Measurements from ENCODE around the gene CSNK1G2. TPM values are rescaled to one million over a fixed set of nuclear protein-coding genes. Genes with fewer than 3 reads are reported as not detected.

Gene CSNK1G2
- total RNA-seq, 4 donors from 2014 or later, result 47.2 to 67.6 (median 60.8) TPM

GRCh38 chr19:1904860-1905109 is 36.2 kb upstream of the CSNK1G2 start:
- H3K27me3 ChIP-seq, result no peaks in the 10 kb centered on the region
- no peaks in the 10 kb centered on the region for H3K36me3 ChIP-seq
- H3K9me3 ChIP-seq, result no peaks in the 10 kb centered on the region
- no peak overlapping the region for H3K4me3 ChIP-seq (replicated peaks in 1 of 3)
- H3K27ac ChIP-seq, result peak overlapping the region; percentile 95 to 99 (median 98)
- peaks cover 26 to 51% of the 10 kb centered on the region in 2 donors for H3K4me1 ChIP-seq
- intact Hi-C loops (cut with DNase I), result no loop called here
- WGBS, 2 donors, result 18 to 54% methylated on average over 5 to 8 of the region's 8 CpGs
- no peak for DNase-seq
- no peak for TF ChIP-seq CTCF (IDR thresholded peaks at IDR 0.05)
- no peak for TF ChIP-seq POLR2A (IDR thresholded peaks at IDR 0.05)

- WGBS, 2 donors, result 4 to 5% methylated on average over 18 to 20 of the region's 92 CpGs
- Histone ChIP-seq H3K27me3 (no peaks in the 10 kb centered on the region), H3K27ac (peak within 1 kb of the TSS; percentile 95 to 99 (median 98)), H3K36me3 (no peaks in the 10 kb centered on the region), H3K9me3 (no peaks in the 10 kb centered on the region), H3K4me3 (replicated peaks in 1 of 3) (peak within 1 kb of the TSS; percentile 16 to 45 (median 28)), H3K4me1 (peaks cover 26 to 56% of the 10 kb centered on the region in 2 donors)
- TF ChIP-seq CTCF (IDR thresholded peaks at IDR 0.05) (no peak), POLR2A (IDR thresholded peaks at IDR 0.05) (peak; percentile 55 to 89)
- DNase-seq, result peak; percentile 99
- intact Hi-C loops (cut with DNase I), result no loop called here
These were observed 35.7 kb upstream of the CSNK1G2 start, which contains the start of the genes ADAT3 and SCAMP4 for GRCh38 chr19:1905110-1905862. ADAT3 (plus strand) TSS chr19:1905399; CDS start chr19:1912048, 6,649 bp downstream. SCAMP4 (plus strand) TSS chr19:1905399; CDS start chr19:1915020, 9,621 bp downstream.

GRCh38 chr19:1905863-1906375 is 35.1 kb upstream of the CSNK1G2 start:
- intact Hi-C loops (cut with DNase I), result no loop called here
- no peaks in the 10 kb centered on the region for H3K36me3 ChIP-seq
- no peak for DNase-seq
- H3K27me3 ChIP-seq, result no peaks in the 10 kb centered on the region
- no peak for TF ChIP-seq CTCF (IDR thresholded peaks at IDR 0.05)
- no peak for TF ChIP-seq POLR2A (IDR thresholded peaks at IDR 0.05)
- no peaks in the 10 kb centered on the region for H3K9me3 ChIP-seq
- WGBS, 2 donors, result 81 to 83% methylated on average over 15 of the region's 15 CpGs
- peaks cover 26 to 56% of the 10 kb centered on the region in 2 donors for H3K4me1 ChIP-seq
- peak overlapping the region; percentile 16 to 45 (median 28) for H3K4me3 ChIP-seq (replicated peaks in 1 of 3)
- H3K27ac ChIP-seq, result peak overlapping the region; percentile 71 to 99 (median 98)

- 91 to 97% methylated on average over 10 of the region's 10 CpGs for WGBS, 2 donors
- H3K27ac ChIP-seq, result no peak overlapping the region
- no peaks in the 10 kb centered on the region for H3K9me3 ChIP-seq
- H3K4me1 ChIP-seq, result peaks cover 26 to 52% of the 10 kb centered on the region in 2 donors
- TF ChIP-seq POLR2A (IDR thresholded peaks at IDR 0.05), result no peak
- no peak for TF ChIP-seq CTCF (IDR thresholded peaks at IDR 0.05)
- no peaks in the 10 kb centered on the region for H3K27me3 ChIP-seq
- intact Hi-C loops (cut with DNase I), result no loop called here
- H3K36me3 ChIP-seq, result peaks cover 0 to 2% of the 10 kb centered on the region in 2 donors
- H3K4me3 ChIP-seq (replicated peaks in 1 of 3), result no peak overlapping the region
- DNase-seq, result no peak
These were observed 33.9 kb upstream of the CSNK1G2 start for GRCh38 chr19:1906985-1907562.

Measured in thyroid gland (tissue), 4 donors.